T-cell (primary cell): ENCODE results near the gene VPS50. TPM values are rescaled to one million over a fixed set of nuclear protein-coding genes. Genes with fewer than 3 reads are reported as not detected.

Experiments
- ATAC-seq, 4 experiments: fragments of 200-7000 bp in 3 of 4; fragments of 150-1000 bp in 1 of 4; cut with Tn5 transposase; replicated peaks in 1 of 4; 1 replicate in 3 of 4; 2 replicates in 1 of 4; pipeline ENCODE4 v1.10.0; 2021; ENCODE audit warnings: moderate library complexity in 3 of 4, mild to moderate bottlenecking in 2 of 4, moderate number of reproducible peaks in 1 of 4
- CTCF ChIA-PET, 2 donors: fragments of 300-600 bp; sonication (Branson Sonifier 250); formaldehyde crosslinking; loops; one replicate each; lab custom pipeline; 2022; ENCODE audit warnings: antibody characterized with exemption in 2 of 2; lab: Charles Lee
- POLR2A ChIA-PET, 2 donors: fragments of 300-600 bp; sonication (Branson Sonifier 250); formaldehyde crosslinking; loops; one replicate each; lab custom pipeline; 2022; ENCODE audit warnings: antibody characterized with exemption in 2 of 2; lab: Charles Lee
- DNase-seq, 35 experiments: peaks; one replicate each; pipeline versions ENCODE4 v3.0.0 to v3.0.0-alpha.2; 2013 to 2023
- H3K27ac ChIP-seq: one replicate; pipeline ENCODE4 v1.5.1; 2013; ENCODE audit warnings: low read length
- H3K27me3 ChIP-seq, 2 experiments: replicated peaks in 1 of 2; 1 replicate in 1 of 2; 2 replicates in 1 of 2; pipeline versions ENCODE4 v1.6.1 to v1.7.0; 2013; ENCODE audit warnings: low read length in 1 of 2, mixed read lengths in 1 of 2; ENCODE audit not compliant: control insufficient read depth in 2 of 2, insufficient read depth in 2 of 2; ENCODE audit errors: extremely low read depth in 1 of 2
- H3K36me3 ChIP-seq, 2 donors: 1 replicate in 1 of 2; 2 replicates in 1 of 2; pipeline versions ENCODE4 v1.6.1 to v1.7.0; 2013; ENCODE audit warnings: low read length in 1 of 2; ENCODE audit not compliant: control insufficient read depth in 2 of 2, insufficient read depth in 1 of 2; ENCODE audit errors: extremely low read depth in 1 of 2
- H3K4me1 ChIP-seq, 2 experiments: 1 replicate in 1 of 2; 2 replicates in 1 of 2; pipeline versions ENCODE4 v1.6.1 to v1.7.0; 2013; ENCODE audit warnings: low read length in 2 of 2, mixed read lengths in 1 of 2; ENCODE audit not compliant: insufficient read depth in 2 of 2, control insufficient read depth in 1 of 2; ENCODE audit errors: extremely low read depth in 1 of 2
- H3K4me3 ChIP-seq, 2 donors: 1 replicate in 1 of 2; 2 replicates in 1 of 2; pipeline versions ENCODE4 v1.5.1 to v1.7.0; 2013; ENCODE audit warnings: mild to moderate bottlenecking in 2 of 2, low read length in 1 of 2, moderate library complexity in 1 of 2; ENCODE audit not compliant: control insufficient read depth in 1 of 2; ENCODE audit errors: extremely low read depth in 1 of 2
- H3K9me3 ChIP-seq: 2 replicates; pipeline ENCODE4 v1.7.0; 2013
- H3K27ac Mint-ChIP-seq, 2 donors: one replicate each; pipeline ENCODE4 v1.8.0; 2020 to 2021; ENCODE audit warnings: mild to moderate bottlenecking in 2 of 2, mixed read lengths in 2 of 2
- H3K27me3 Mint-ChIP-seq, 2 donors: one replicate each; pipeline ENCODE4 v1.8.0; 2021 to 2022; ENCODE audit warnings: mixed read lengths in 2 of 2
- H3K36me3 Mint-ChIP-seq: one replicate; pipeline ENCODE4 v1.8.0; 2021; ENCODE audit warnings: mixed read lengths
- H3K4me1 Mint-ChIP-seq, 3 donors: one replicate each; pipeline ENCODE4 v1.8.0; 2020 to 2022; ENCODE audit warnings: mixed read lengths in 3 of 3, mild to moderate bottlenecking in 1 of 3
- H3K4me3 Mint-ChIP-seq, 3 donors: one replicate each; pipeline ENCODE4 v1.8.0; 2020 to 2022; ENCODE audit warnings: mild to moderate bottlenecking in 3 of 3, mixed read lengths in 3 of 3, moderate library complexity in 3 of 3
- H3K9me3 Mint-ChIP-seq, 3 donors: one replicate each; pipeline ENCODE4 v1.8.0; 2020 to 2022; ENCODE audit warnings: mixed read lengths in 3 of 3
- WGBS: methylation state at CpG from one replicate; pipeline ENCODE4 v1.1.5; 2013; ENCODE audit warnings: missing lambda C conversion rate; ENCODE audit not compliant: insufficient coverage; 5-methylcytosine and 5-hydroxymethylcytosine counted together
- total RNA-seq, 35 experiments: library from RNA in 6 of 35; stranded (reverse) in 6 of 35; fragments of 120-200 nt in 1 of 35; gene quantifications; one replicate each; pipeline versions ENCODE4 v1.2.1 to v1.2.4 and lab custom pipeline; 2013 to 2026

VPS50 gene
- total RNA-seq, 5 donors from 2014 or later (not counting 1 experiment from before 2014, with no cell fraction given) = 27.8 to 35.4 (median 31.1) TPM

DNA sequence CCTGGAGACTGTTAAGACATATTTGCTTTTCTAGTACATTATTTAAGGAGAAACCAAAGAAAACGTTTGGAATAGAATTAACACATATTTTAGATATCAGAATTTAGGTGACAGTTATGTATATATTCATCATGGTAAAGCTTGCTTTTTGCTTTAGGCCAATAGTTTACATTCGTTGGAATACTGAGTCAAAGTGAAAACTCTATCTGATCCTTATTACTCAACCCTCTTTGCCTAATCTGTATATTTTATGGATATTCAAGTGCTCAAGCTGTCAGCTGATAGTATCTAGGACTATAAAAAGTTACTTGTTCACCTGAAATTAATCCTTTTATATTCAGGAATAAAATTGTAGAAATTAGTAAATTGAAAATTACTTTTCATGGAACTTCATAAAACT lies 61.1 kb downstream of the VPS50 start:
- H3K36me3 ChIP-seq = peaks cover 3 to 23% of the 10 kb centered on the region in 2 donors
- peaks cover 26% of the 10 kb centered on the region for H3K36me3 Mint-ChIP-seq
- H3K4me3 Mint-ChIP-seq = no peak overlapping the region
- no peak overlapping the region for H3K4me3 ChIP-seq
- no peaks in the 10 kb centered on the region for H3K4me1 Mint-ChIP-seq
- no CpG with 5 or more reads among the region's 2 CpGs for WGBS
- H3K27ac Mint-ChIP-seq = no peak overlapping the region
- ChIA-PET POLR2A (no interaction called here), CTCF (no interaction called here)
- H3K9me3 Mint-ChIP-seq = no peaks in the 10 kb centered on the region
- no peaks in the 10 kb centered on the region for H3K27me3 Mint-ChIP-seq
- ATAC-seq = no peak
- H3K27ac ChIP-seq = no peak overlapping the region
- H3K4me1 ChIP-seq = no peaks in the 10 kb centered on the region
- H3K9me3 ChIP-seq = no peaks in the 10 kb centered on the region
- no peak for DNase-seq
- no peaks in the 10 kb centered on the region for H3K27me3 ChIP-seq

DNA sequence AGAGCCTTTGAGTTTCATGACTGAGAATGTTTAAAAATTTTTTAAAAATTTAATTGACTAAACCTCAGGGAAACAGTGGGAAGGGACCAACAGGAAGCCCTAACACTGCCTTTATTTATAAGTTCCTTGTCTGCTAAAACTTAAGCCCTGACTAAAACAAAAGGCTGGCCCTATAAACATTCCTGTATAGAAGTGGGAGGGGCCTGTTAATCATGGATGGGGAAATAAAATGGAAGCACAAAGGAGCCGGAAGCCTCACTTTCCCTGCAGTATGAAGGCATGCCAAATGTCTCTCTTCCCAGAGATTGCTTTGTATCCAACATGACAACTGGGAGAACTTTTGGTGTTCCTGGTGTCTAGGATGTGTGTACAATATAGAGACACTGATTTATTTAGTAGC lies 66.0 kb downstream of the VPS50 start:
- POLR2A ChIA-PET = no interaction called here
- CTCF ChIA-PET = no interaction called here
- no peak overlapping the region for H3K4me3 ChIP-seq
- no peaks in the 10 kb centered on the region for H3K27me3 ChIP-seq
- no peaks in the 10 kb centered on the region for H3K4me1 ChIP-seq
- ATAC-seq (no peak), DNase-seq (no peak)
- no peaks in the 10 kb centered on the region for H3K4me1 Mint-ChIP-seq
- no peak overlapping the region for H3K27ac Mint-ChIP-seq
- no peaks in the 10 kb centered on the region for H3K9me3 ChIP-seq
- H3K36me3 ChIP-seq = peaks cover 3 to 26% of the 10 kb centered on the region in 2 donors
- H3K4me3 Mint-ChIP-seq = no peak overlapping the region
- no peaks in the 10 kb centered on the region for H3K27me3 Mint-ChIP-seq
- no peak overlapping the region for H3K27ac ChIP-seq
- peaks cover 29% of the 10 kb centered on the region for H3K36me3 Mint-ChIP-seq
- no peaks in the 10 kb centered on the region for H3K9me3 Mint-ChIP-seq
- WGBS = 100% methylated on average over 1 of the region's 1 CpG

DNA sequence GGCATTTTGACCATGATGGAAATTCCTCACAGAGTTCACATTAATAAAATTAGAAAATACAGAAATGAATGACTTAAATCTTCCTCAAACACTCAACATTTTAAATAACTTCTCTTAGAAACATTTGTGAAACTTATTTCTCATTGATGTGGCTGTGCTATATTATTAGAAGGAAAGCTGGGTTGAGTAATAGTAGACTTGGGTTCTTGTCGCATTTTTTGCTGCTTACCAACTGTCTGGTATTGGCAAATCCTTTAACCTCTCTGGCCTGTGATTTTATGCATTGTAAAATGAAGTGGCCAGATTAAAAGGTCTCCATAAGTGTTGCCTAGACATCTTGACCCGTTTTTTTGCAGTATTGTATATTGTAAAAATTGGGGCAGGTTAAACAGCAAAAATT lies 66.5 kb downstream of the VPS50 start:
- no peaks in the 10 kb centered on the region for H3K9me3 Mint-ChIP-seq
- 56% methylated on average over 1 of the region's 2 CpGs for WGBS

DNA sequence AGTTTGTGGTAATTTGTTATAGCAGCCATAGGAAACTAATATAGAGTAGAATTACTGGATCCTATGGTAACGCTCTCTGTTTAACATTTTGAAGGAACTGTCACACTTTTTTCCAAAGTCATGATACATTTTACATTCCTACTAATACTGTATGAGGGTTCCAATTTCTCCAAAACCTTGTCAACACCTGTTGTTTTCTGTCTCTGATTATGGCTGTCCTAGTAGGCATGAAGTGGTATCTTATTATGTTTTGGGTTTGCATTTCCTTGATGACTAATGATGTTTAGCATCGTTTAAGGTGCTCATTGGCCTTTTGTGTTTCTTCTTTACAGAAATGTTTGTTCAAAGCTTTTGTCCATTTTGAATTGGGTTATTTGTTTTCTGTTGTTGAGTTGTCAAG lies 69.6 kb downstream of the VPS50 start:
- H3K36me3 Mint-ChIP-seq = peaks cover 36% of the 10 kb centered on the region

More for the DNA sequence above, 66.5 kb downstream of the VPS50 start:
- ChIA-PET CTCF (no interaction called here), POLR2A (no interaction called here)
- Histone ChIP-seq H3K9me3 (no peaks in the 10 kb centered on the region), H3K4me3 (no peak overlapping the region), H3K4me1 (no peaks in the 10 kb centered on the region), H3K27me3 (no peaks in the 10 kb centered on the region), H3K36me3 (peaks cover 3 to 26% of the 10 kb centered on the region in 2 donors), H3K27ac (no peak overlapping the region)
- Mint-ChIP-seq H3K27ac (no peak overlapping the region), H3K36me3 (peaks cover 27% of the 10 kb centered on the region), H3K4me1 (no peaks in the 10 kb centered on the region), H3K27me3 (no peaks in the 10 kb centered on the region), H3K4me3 (no peak overlapping the region)
- no peak for ATAC-seq
- no peak for DNase-seq

DNA sequence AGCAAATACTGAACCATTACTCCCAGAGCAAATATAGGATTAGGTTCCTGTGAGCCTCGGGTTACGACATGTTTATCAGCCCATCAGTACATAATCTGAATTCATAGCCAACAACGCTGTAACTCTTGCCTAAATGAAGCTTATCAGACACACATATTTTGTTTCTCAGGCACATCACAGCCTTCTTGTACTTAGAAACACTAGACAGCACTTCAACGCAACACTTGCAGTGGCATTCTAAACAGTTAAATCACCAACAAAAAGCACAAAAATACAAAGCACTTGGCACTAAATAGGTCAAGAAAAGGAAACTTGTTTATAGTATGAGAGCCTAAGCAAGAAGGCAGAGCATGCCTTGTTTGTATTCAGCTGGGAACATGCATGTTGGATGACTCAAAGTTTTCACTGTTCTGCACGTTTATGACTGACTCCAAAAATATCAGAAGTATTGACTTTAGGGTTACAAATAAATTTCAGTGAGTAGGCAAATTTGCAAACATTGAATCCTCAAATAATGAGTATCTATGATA lies 75.0 kb downstream of the VPS50 start:
- H3K4me1 ChIP-seq = no peaks in the 10 kb centered on the region
- no peaks in the 10 kb centered on the region for H3K27me3 Mint-ChIP-seq
- CTCF ChIA-PET = interaction anchor here in 1 of 2 donors (0.6 kb wide), 1 partner anchor 784 kb away, joined by 3 read pairs; no protein-coding TSS in a partner anchor
- H3K9me3 ChIP-seq = no peaks in the 10 kb centered on the region
- no peaks in the 10 kb centered on the region for H3K9me3 Mint-ChIP-seq
- H3K4me1 Mint-ChIP-seq = no peaks in the 10 kb centered on the region
- no peak for ATAC-seq
- 100% methylated on average over 3 of the region's 5 CpGs for WGBS
- DNase-seq = no peak
- no peak overlapping the region for H3K27ac ChIP-seq
- no peak overlapping the region for H3K4me3 ChIP-seq
- no peaks in the 10 kb centered on the region for H3K27me3 ChIP-seq
- H3K36me3 Mint-ChIP-seq = peaks cover 39% of the 10 kb centered on the region
- peaks cover 7 to 23% of the 10 kb centered on the region in 2 donors for H3K36me3 ChIP-seq
- POLR2A ChIA-PET = interaction anchor here in 1 of 2 donors (0.6 kb wide), 1 partner anchor 41 kb away, joined by 3 read pairs; no protein-coding TSS in a partner anchor
- no peak overlapping the region for H3K4me3 Mint-ChIP-seq
- H3K27ac Mint-ChIP-seq = no peak overlapping the region

More for the DNA sequence above, 69.6 kb downstream of the VPS50 start:
- no peaks in the 10 kb centered on the region for H3K4me1 ChIP-seq
- no peaks in the 10 kb centered on the region for H3K9me3 ChIP-seq
- no peak overlapping the region for H3K4me3 Mint-ChIP-seq
- POLR2A ChIA-PET = no interaction called here
- no peak overlapping the region for H3K27ac ChIP-seq
- no CpG with 5 or more reads among the region's 2 CpGs for WGBS
- no peak overlapping the region for H3K4me3 ChIP-seq
- peaks cover 0 to 22% of the 10 kb centered on the region in 2 donors for H3K36me3 ChIP-seq
- H3K27me3 ChIP-seq = no peaks in the 10 kb centered on the region
- no peaks in the 10 kb centered on the region for H3K9me3 Mint-ChIP-seq
- H3K4me1 Mint-ChIP-seq = no peaks in the 10 kb centered on the region
- CTCF ChIA-PET = no interaction called here
- no peak for ATAC-seq
- no peak for DNase-seq
- H3K27me3 Mint-ChIP-seq = no peaks in the 10 kb centered on the region
- H3K27ac Mint-ChIP-seq = no peak overlapping the region

DNA sequence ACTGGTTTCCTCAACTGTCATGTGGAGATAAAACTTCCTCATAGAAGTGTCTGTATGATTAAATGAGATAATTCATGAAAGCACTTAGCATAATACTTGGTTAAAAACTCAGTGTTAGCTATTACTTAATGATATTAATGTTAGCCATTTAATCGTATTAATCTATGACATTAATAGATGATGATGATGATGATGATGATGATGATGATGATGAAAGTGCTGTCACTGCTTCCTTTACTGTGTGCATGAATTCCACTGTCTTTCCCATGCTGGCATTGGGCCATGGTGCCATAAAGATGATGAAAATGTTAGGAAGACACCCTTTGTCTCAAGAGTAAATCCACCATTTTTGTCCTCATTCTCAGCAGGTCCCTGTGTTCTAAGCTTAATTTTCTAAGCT lies 75.8 kb downstream of the VPS50 start:
- H3K4me1 Mint-ChIP-seq = no peaks in the 10 kb centered on the region
- Histone ChIP-seq H3K36me3 (peaks cover 7 to 28% of the 10 kb centered on the region in 2 donors), H3K27me3 (no peaks in the 10 kb centered on the region), H3K27ac (no peak overlapping the region), H3K4me3 (no peak overlapping the region), H3K9me3 (no peaks in the 10 kb centered on the region), H3K4me1 (no peaks in the 10 kb centered on the region)
- ChIA-PET CTCF (no interaction called here), POLR2A (interaction anchor here in 1 of 2 donors (0.6 kb wide), 1 partner anchor 42 kb away, joined by 3 read pairs; no protein-coding TSS in a partner anchor)
- no peak overlapping the region for H3K27ac Mint-ChIP-seq
- no peaks in the 10 kb centered on the region for H3K27me3 Mint-ChIP-seq
- DNase-seq = no peak
- no peak for ATAC-seq
- WGBS = no CpG with 5 or more reads among the region's 1 CpG
- H3K4me3 Mint-ChIP-seq = no peak overlapping the region
- H3K9me3 Mint-ChIP-seq = no peaks in the 10 kb centered on the region
- peaks cover 47% of the 10 kb centered on the region for H3K36me3 Mint-ChIP-seq
